Colonic mucosa (tissue), 4 donors: ENCODE results near the gene STAMBP. TPM values are rescaled to one million over a fixed set of nuclear protein-coding genes. Genes with fewer than 3 reads are reported as not detected.
"Not testable (repeated sequence)": the region's sequence is repeated elsewhere in the genome, so short reads cannot be mapped to it uniquely, and the experiment has no call there.

Experiments
- DNase-seq: peaks from one replicate; pipeline ENCODE4 v3.0.0-alpha.2; 2020
- H3K27ac ChIP-seq: fragments of 200-600 bp; one replicate; pipeline ENCODE4 v1.8.0; 2021
- H3K27me3 ChIP-seq: fragments of 200-600 bp; one replicate; pipeline ENCODE4 v1.8.0; 2021
- H3K36me3 ChIP-seq: fragments of 200-600 bp; one replicate; pipeline ENCODE4 v1.8.0; 2021
- H3K4me1 ChIP-seq: fragments of 200-600 bp; one replicate; pipeline ENCODE4 v1.8.0; 2021; ENCODE audit warnings: mild to moderate bottlenecking
- H3K4me3 ChIP-seq: fragments of 200-600 bp; one replicate; pipeline ENCODE4 v1.8.0; 2021
- H3K9ac ChIP-seq, 2 donors: one replicate each; pipeline ENCODE4 v1.7.0; 2013; ENCODE audit warnings: control low read depth in 2 of 2, low read depth in 2 of 2, low read length in 2 of 2
- H3K9me3 ChIP-seq: fragments of 200-600 bp; one replicate; pipeline ENCODE4 v1.8.0; 2021
- CTCF ChIP-seq: fragments of 200-600 bp; IDR thresholded peaks from one replicate; pipeline ENCODE4 v1.8.0; 2022; ENCODE audit warnings: antibody characterized with exemption, mild to moderate bottlenecking
- intact Hi-C: fragments of 100-400 bp; cut with DNase I; formaldehyde crosslinking; loops from one replicate; pipeline ENCODE4 v1.14.1; 2022
- total RNA-seq, 2 donors: library from RNA; stranded (reverse); fragmentation: NEBNext Ultra II Directional in 1 of 2; extraction: Animal tissue kit (Norgen Biotek cat#: 25700) in 1 of 2; gene quantifications; one replicate each; pipeline ENCODE4 v1.2.1, GENCODE V29; 2021
- donor health status: healthy.
- donor health status: DM: no; HTN: no; CAD: no.
- donor health status: DM: no; HTN: no; CAD: no.

Gene STAMBP
- total RNA-seq, 2 donors from 2014 or later: 49.5 to 54.7 TPM

- Histone ChIP-seq H3K27me3 (no peaks in the 10 kb centered on the region), H3K4me1 (no peaks in the 10 kb centered on the region), H3K9ac (no peak overlapping the region), H3K36me3 (no peaks in the 10 kb centered on the region), H3K27ac (no peak overlapping the region), H3K9me3 (no peaks in the 10 kb centered on the region), H3K4me3 (no peak overlapping the region)
- TF ChIP-seq CTCF: no peak
- intact Hi-C loops: no loop called here
- DNase-seq: no peak
These were observed 56.6 kb downstream of the STAMBP start for GRCh38 chr2:73885406-73885805.

GRCh38 chr2:73886357-73886756 is 57.6 kb downstream of the STAMBP start:
- no peaks in the 10 kb centered on the region for H3K27me3 ChIP-seq
- H3K27ac ChIP-seq: no peak overlapping the region
- no peak for TF ChIP-seq CTCF
- H3K4me1 ChIP-seq: no peaks in the 10 kb centered on the region
- H3K36me3 ChIP-seq: no peaks in the 10 kb centered on the region
- H3K9me3 ChIP-seq: no peaks in the 10 kb centered on the region
- intact Hi-C loops: no loop called here
- no peak overlapping the region for H3K9ac ChIP-seq
- H3K4me3 ChIP-seq: no peak overlapping the region
- DNase-seq: no peak

GRCh38 chr2:73887596-73888353 is 59.0 kb downstream of the STAMBP start:
- H3K4me3 ChIP-seq, H3K9ac ChIP-seq, H3K4me1 ChIP-seq, intact Hi-C loops, H3K36me3 ChIP-seq, H3K27ac ChIP-seq, DNase-seq, H3K27me3 ChIP-seq, H3K9me3 ChIP-seq: not testable (repeated sequence)

GRCh38 chr2:73888388-73888787 is 59.6 kb downstream of the STAMBP start:
- no peak overlapping the region for H3K9ac ChIP-seq
- H3K27me3 ChIP-seq: no peaks in the 10 kb centered on the region
- no peaks in the 10 kb centered on the region for H3K36me3 ChIP-seq
- intact Hi-C loops: no loop called here
- no peaks in the 10 kb centered on the region for H3K4me1 ChIP-seq
- H3K9me3 ChIP-seq: no peaks in the 10 kb centered on the region
- H3K27ac ChIP-seq: no peak overlapping the region
- no peak overlapping the region for H3K4me3 ChIP-seq
- no peak for DNase-seq
- TF ChIP-seq CTCF: no peak

- Histone ChIP-seq H3K4me3 (no peak overlapping the region), H3K27ac (no peak overlapping the region), H3K36me3 (no peaks in the 10 kb centered on the region), H3K4me1 (no peaks in the 10 kb centered on the region), H3K27me3 (no peaks in the 10 kb centered on the region), H3K9me3 (no peaks in the 10 kb centered on the region), H3K9ac (no peak overlapping the region)
- intact Hi-C loops: no loop called here
- no peak for DNase-seq
- no peak for TF ChIP-seq CTCF
These were observed 60.4 kb downstream of the STAMBP start for GRCh38 chr2:73889206-73889605.

- Histone ChIP-seq H3K27me3 (no peaks in the 10 kb centered on the region), H3K9ac (no peak overlapping the region), H3K9me3 (no peaks in the 10 kb centered on the region), H3K4me1 (no peaks in the 10 kb centered on the region), H3K27ac (no peak overlapping the region), H3K36me3 (no peaks in the 10 kb centered on the region), H3K4me3 (no peak overlapping the region)
- no peak for TF ChIP-seq CTCF
- intact Hi-C loops: no loop called here
- DNase-seq: no peak
These were observed 61.7 kb downstream of the STAMBP start for GRCh38 chr2:73890301-73891092.
